A549 treated with CORT108297 at 1 μM for 4 hours (cell line): ENCODE measurements around the gene SLC16A10. TPM values are rescaled to one million over a fixed set of nuclear protein-coding genes. Genes with fewer than 3 reads are reported as not detected.

Experiments
- total RNA-seq: library from RNA; stranded (reverse); fragments of 200-300 nt; extraction: Qiagen RNA extraction; gene quantifications from 5 replicates; pipeline ENCODE4 v1.2.3, GENCODE V29; 2022

The SLC16A10 gene
- total RNA-seq = 0.16 to 0.48 TPM (median 0.39 TPM) in 5 replicates

GRCh38 chr6:111087106-111087835 lies at the start of gene SLC16A10:
TSS of gene SLC16A10 (plus strand) at chr6:111087503. CDS start at chr6:111087753, 250 bp downstream.

Other genes with a start within 250 kb of the SLC16A10 start
- 131 to 158 TPM (median 147 TPM) in 5 replicates for gene AMD1, start 212.7 kb upstream of the SLC16A10 start, total RNA-seq
- 74.3 to 89.5 TPM (median 84.6 TPM) in 5 replicates for gene GTF3C6, start 128.8 kb upstream of the SLC16A10 start, total RNA-seq
- 25.4 to 39.4 TPM (median 26.6 TPM) in 5 replicates for gene RPF2, start 105.5 kb upstream of the SLC16A10 start, total RNA-seq